IMR-90 (cell line): ENCODE measurements around the gene WFDC6. TPM values are rescaled to one million over a fixed set of nuclear protein-coding genes. Genes with fewer than 3 reads are reported as not detected.

Source experiments
- ATAC-seq: fragments of 200-7000 bp; cut with Tn5 transposase; 2 replicates; pipeline ENCODE4 v1.9.1; 2020; ENCODE audit warnings: low read depth, mild to moderate bottlenecking, moderate library complexity
- BruUV-seq: library from RNA; stranded (reverse); fragments of 400-500 nt; replicated peaks from 2 replicates; lab custom pipeline; 2021; lab: Mats Ljungman, UMichigan
- CTCF ChIA-PET: fragments of 300-600 bp; formaldehyde crosslinking; extraction: SDS; loops from one replicate; lab custom pipeline; 2021; ENCODE audit warnings: antibody characterized with exemption; lab: Yijun Ruan, JAX
- POLR2A ChIA-PET: fragments of 300-600 bp; sonication (Branson Sonifier 250); formaldehyde crosslinking; loops from one replicate; lab custom pipeline; 2022; ENCODE audit warnings: antibody characterized with exemption; ENCODE audit not compliant: unreplicated experiment; lab: Charles Lee
- DNase-seq: peaks from one replicate; pipeline ENCODE4 v3.0.0; 2013
- H2AFZ ChIP-seq: replicated peaks from 2 replicates; pipeline ENCODE3; 2013; ENCODE audit warnings: low read length, mild to moderate bottlenecking; ENCODE audit not compliant: poor library complexity
- H2AK5ac ChIP-seq: 2 replicates; pipeline ENCODE4 v1.6.1; 2013; ENCODE audit warnings: low read depth, low read length, inconsistent platforms
- H2AK9ac ChIP-seq: replicated peaks from 2 replicates; pipeline ENCODE3; 2013; ENCODE audit warnings: mild to moderate bottlenecking, low read depth, low read length, moderate library complexity; ENCODE audit not compliant: poor library complexity
- H2BK120ac ChIP-seq: 2 replicates; pipeline ENCODE4 v1.6.1; 2013; ENCODE audit warnings: low read depth, low read length, inconsistent platforms
- H2BK15ac ChIP-seq: 3 replicates; pipeline ENCODE4 v1.6.1; 2013; ENCODE audit warnings: low read depth, low read length, inconsistent platforms
- H2BK20ac ChIP-seq: 2 replicates; pipeline ENCODE4 v1.6.1; 2013; ENCODE audit warnings: low read depth, mild to moderate bottlenecking, inconsistent platforms, low read length, moderate library complexity
- H2BK5ac ChIP-seq: 2 replicates; pipeline ENCODE4 v1.6.1; 2013; ENCODE audit warnings: mild to moderate bottlenecking, low read depth, low read length, inconsistent platforms; ENCODE audit not compliant: poor library complexity, severe bottlenecking
- H3K14ac ChIP-seq: replicated peaks from 2 replicates; pipeline ENCODE4 v1.6.1; 2013; ENCODE audit warnings: low read depth, low read length, inconsistent platforms
- H3K18ac ChIP-seq: 2 replicates; pipeline ENCODE4 v1.6.1; 2013; ENCODE audit warnings: low read depth, low read length, control low read depth
- H3K23ac ChIP-seq: 2 replicates; pipeline ENCODE4 v1.6.1; 2013; ENCODE audit warnings: low read depth, low read length, inconsistent platforms
- H3K27ac ChIP-seq: 2 replicates; pipeline ENCODE4 v1.5.1; 2013; ENCODE audit warnings: mild to moderate bottlenecking, control low read depth, low read length; ENCODE audit not compliant: insufficient read depth
- H3K27me3 ChIP-seq: 2 replicates; pipeline ENCODE4 v1.6.1; 2013; ENCODE audit warnings: low read length; ENCODE audit not compliant: control insufficient read depth, insufficient read depth
- H3K36me3 ChIP-seq: 2 replicates; pipeline ENCODE4 v1.6.1; 2013; ENCODE audit warnings: low read length, mixed read lengths; ENCODE audit not compliant: control insufficient read depth, insufficient read depth
- H3K4ac ChIP-seq: 2 replicates; pipeline ENCODE4 v1.6.1; 2013; ENCODE audit warnings: low read depth, low read length, inconsistent platforms
- H3K4me1 ChIP-seq: 2 replicates; pipeline ENCODE4 v1.6.1; 2013; ENCODE audit warnings: low read length, mixed read lengths; ENCODE audit not compliant: control insufficient read depth, insufficient read depth
- H3K4me2 ChIP-seq: 2 replicates; pipeline ENCODE4 v1.6.1; 2013; ENCODE audit warnings: low read depth, mild to moderate bottlenecking, control low read depth, low read length, moderate library complexity
- H3K4me3 ChIP-seq: 2 replicates; pipeline ENCODE4 v1.5.1; 2013; ENCODE audit warnings: low read depth, mild to moderate bottlenecking, control low read depth, low read length, moderate library complexity; ENCODE audit not compliant: insufficient read depth
- H3K56ac ChIP-seq: 2 replicates; pipeline ENCODE4 v1.6.1; 2013; ENCODE audit warnings: low read length, inconsistent platforms; ENCODE audit not compliant: insufficient read depth; ENCODE audit errors: extremely low read depth
- H3K79me1 ChIP-seq, 2 experiments: 2 replicates each; pipeline ENCODE4 v1.6.1; 2013; ENCODE audit warnings: low read length in 2 of 2, inconsistent platforms in 1 of 2, low read depth in 1 of 2
- H3K9ac ChIP-seq: 2 replicates; pipeline ENCODE4 v1.6.1; 2013; ENCODE audit warnings: low read depth, low read length, control low read depth
- H3K9me1 ChIP-seq: 2 replicates; pipeline ENCODE4 v1.6.1; 2013; ENCODE audit warnings: low read length, inconsistent platforms; ENCODE audit not compliant: insufficient read depth
- H3K9me3 ChIP-seq: 2 replicates; pipeline ENCODE4 v1.6.1; 2013; ENCODE audit warnings: low read length; ENCODE audit not compliant: control insufficient read depth, insufficient read depth
- H4K20me1 ChIP-seq: 2 replicates; pipeline ENCODE4 v1.6.1; 2013; ENCODE audit warnings: low read length, inconsistent platforms; ENCODE audit not compliant: insufficient read depth
- H4K5ac ChIP-seq: 2 replicates; pipeline ENCODE4 v1.6.1; 2013; ENCODE audit warnings: mild to moderate bottlenecking, low read depth, low read length, control low read depth
- H4K8ac ChIP-seq, 2 experiments: 2 replicates each; pipeline ENCODE4 v1.6.1; 2013; ENCODE audit warnings: low read depth in 2 of 2, low read length in 2 of 2, control low read depth in 1 of 2, inconsistent platforms in 1 of 2
- H4K91ac ChIP-seq: 2 replicates; pipeline ENCODE4 v1.6.1; 2013; ENCODE audit warnings: low read depth, low read length, inconsistent platforms; ENCODE audit not compliant: insufficient read depth
- BHLHE40 ChIP-seq: fragments of 150-350 bp; IDR thresholded peaks from 2 replicates; pipeline ENCODE4 v1.6.1; 2016; ENCODE audit warnings: mild to moderate bottlenecking, low read depth, low read length
- CEBPB ChIP-seq: IDR thresholded peaks from 2 replicates; pipeline ENCODE4 v1.6.1; 2012; ENCODE audit warnings: low read depth, low read length, improper control_type of control experiment
- CHD1 ChIP-seq: IDR thresholded peaks from 2 replicates; pipeline ENCODE4 v1.6.1; 2012; ENCODE audit warnings: low read depth, low read length, improper control_type of control experiment
- CTCF ChIP-seq: conservative IDR thresholded peaks from 2 replicates; pipeline ENCODE4 v1.5.1; 2012; ENCODE audit warnings: mild to moderate bottlenecking, low read depth, low read length, improper control_type of control experiment
- ELK1 ChIP-seq: fragments of 150-350 bp; IDR thresholded peaks from 2 replicates; pipeline ENCODE4 v1.6.1; 2016; ENCODE audit warnings: low read depth, mild to moderate bottlenecking, low read length, moderate library complexity, borderline replicate concordance
- FOS ChIP-seq: fragments of 150-350 bp; IDR thresholded peaks from 2 replicates; pipeline ENCODE4 v1.6.1; 2016; ENCODE audit warnings: low read depth, low read length
- MAFK ChIP-seq: IDR thresholded peaks from 2 replicates; pipeline ENCODE4 v1.6.1; 2012; ENCODE audit warnings: low read depth, low read length, improper control_type of control experiment
- MAZ ChIP-seq: IDR thresholded peaks from 2 replicates; pipeline ENCODE4 v1.6.1; 2012; ENCODE audit warnings: low read depth, mild to moderate bottlenecking, low read length, improper control_type of control experiment, moderate library complexity, borderline replicate concordance
- MXI1 ChIP-seq: IDR thresholded peaks from 2 replicates; pipeline ENCODE4 v1.6.1; 2012; ENCODE audit warnings: low read depth, mild to moderate bottlenecking, low read length, moderate library complexity, borderline replicate concordance
- NFE2L2 ChIP-seq: fragments of 150-350 bp; IDR thresholded peaks from 2 replicates; pipeline ENCODE4 v1.6.1; 2016; ENCODE audit warnings: low read depth, mild to moderate bottlenecking, low read length
- POLR2A ChIP-seq: IDR thresholded peaks from 2 replicates; pipeline ENCODE4 v1.6.1; 2012; ENCODE audit warnings: mild to moderate bottlenecking, low read depth, low read length
- RAD21 ChIP-seq: IDR thresholded peaks from 2 replicates; pipeline ENCODE4 v1.6.1; 2012; ENCODE audit warnings: low read length, improper control_type of control experiment
- RCOR1 ChIP-seq: IDR thresholded peaks from 2 replicates; pipeline ENCODE4 v1.6.1; 2012; ENCODE audit warnings: mild to moderate bottlenecking, low read length, improper control_type of control experiment; ENCODE audit not compliant: insufficient replicate concordance
- RFX5 ChIP-seq: IDR thresholded peaks from 2 replicates; pipeline ENCODE4 v1.8.0; 2012; ENCODE audit warnings: low read depth, mild to moderate bottlenecking, low read length, moderate library complexity
- SMC3 ChIP-seq: fragments of 150-350 bp; IDR thresholded peaks from 2 replicates; pipeline ENCODE4 v1.6.1; 2016; ENCODE audit warnings: low read depth, mild to moderate bottlenecking, antibody characterized with exemption, low read length, moderate library complexity
- USF2 ChIP-seq: fragments of 150-350 bp; IDR thresholded peaks from 2 replicates; pipeline ENCODE4 v1.6.1; 2017; ENCODE audit warnings: mild to moderate bottlenecking, antibody characterized with exemption, low read length, low read depth
- WGBS, 2 experiments: methylation state at CpG; one replicate each; pipeline versions ENCODE4 v1.1.5 to v1.1.7; 2013; ENCODE audit warnings: missing lambda C conversion rate in 2 of 2; ENCODE audit not compliant: insufficient read length in 1 of 2; ENCODE audit errors: extremely low coverage in 2 of 2; 5-methylcytosine and 5-hydroxymethylcytosine counted together
- dilution Hi-C: fragments of 300-500 bp; cut with HindIII; formaldehyde crosslinking; loops from one replicate; pipeline ENCODE4 v1.14.3; 2018; ENCODE audit warnings: low sequenced_read_pairs; ENCODE audit not compliant: unreplicated experiment
- in situ Hi-C: fragments of 300-500 bp; cut with MboI; formaldehyde crosslinking; loops from 3 replicates; pipeline ENCODE4 v1.14.3; 2019; ENCODE audit warnings: low sequenced_read_pairs, inconsistent platforms, mixed read lengths
- intact Hi-C: fragments of 100-400 bp; cut with micrococcal nuclease; formaldehyde crosslinking; loops from 2 replicates; pipeline ENCODE4 v1.10.0; 2022
- polyA plus RNA-seq, 3 experiments: library from polyadenylated mRNA; depleted of rRNA; stranded (reverse); fragments of >200 nt; gene quantifications; 2 replicates each; pipeline ENCODE4 v1.2.3, GENCODE V29; 2012; ENCODE audit warnings: low replicate concordance in 1 of 3
- total RNA-seq: library from RNA; depleted of rRNA; stranded (reverse); fragments of >200 nt; gene quantifications from 2 replicates; pipeline ENCODE4 v1.2.3, GENCODE V29; 2012

Gene WFDC6
- total and polyA plus RNA-seq, 2 of the 4 experiments (the other 2 are of a cell fraction) = not detected

DNA sequence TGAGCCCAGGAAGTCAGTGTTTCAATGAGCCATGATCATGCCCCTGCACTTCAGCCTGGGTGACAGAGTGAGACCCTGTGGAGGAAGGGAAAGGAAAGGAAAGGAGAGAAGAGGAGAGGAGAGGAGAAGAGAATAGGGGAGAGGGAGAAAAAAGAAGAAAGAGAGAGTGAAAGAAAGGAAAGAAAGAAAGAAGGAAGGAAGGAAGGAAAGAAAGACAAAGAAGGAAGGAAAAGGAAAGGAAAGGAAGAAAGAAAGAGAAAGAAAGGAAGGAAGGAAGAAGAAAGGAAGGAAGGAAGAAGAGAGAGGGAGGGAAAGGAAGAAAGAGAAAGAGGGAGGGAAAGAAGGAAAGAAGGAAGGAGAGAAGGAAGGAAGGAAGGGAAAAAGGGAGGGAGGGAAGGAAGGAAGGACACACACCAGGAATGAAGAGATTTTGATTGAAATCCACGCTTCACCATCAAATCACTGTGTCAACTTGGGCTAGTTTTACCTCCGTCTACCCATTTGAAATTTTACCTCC lies 25.5 kb upstream of the WFDC6 start:
- Histone ChIP-seq H3K4me1 (no peaks in the 10 kb centered on the region), H3K27me3 (0 out of 2 replicates have a peak, but pooled peaks cover 1% of the 10 kb centered on the region), H3K56ac (no peak overlapping the region), H4K91ac (no peak overlapping the region), H3K27ac (no peak overlapping the region), H3K9me1 (no peaks in the 10 kb centered on the region), H2AFZ (no peak overlapping the region), H3K18ac (no peak overlapping the region), H3K9me3 (no peaks in the 10 kb centered on the region), H3K36me3 (no peaks in the 10 kb centered on the region), H3K4me2 (no peak overlapping the region), H3K79me1 (no peaks in the 10 kb centered on the region), H4K20me1 (no peaks in the 10 kb centered on the region), H3K4me3 (no peak overlapping the region), H2BK20ac (no peak overlapping the region), H4K5ac (no peak overlapping the region), H3K4ac (no peak overlapping the region), H2BK120ac (no peak overlapping the region), H2BK5ac (no peak overlapping the region), H3K9ac (no peak overlapping the region), H2BK15ac (no peak overlapping the region), H4K8ac (no peak overlapping the region), H2AK5ac (no peak overlapping the region), H2AK9ac (no peak overlapping the region), H3K23ac (no peak overlapping the region), H3K14ac (no peak overlapping the region)
- ChIA-PET POLR2A (no interaction called here), CTCF (no interaction called here)
- BruUV-seq = no TSS peak
- dilution Hi-C loops (no loop called here), in situ Hi-C loops (no loop called here), intact Hi-C loops (no loop called here)
- ATAC-seq (no peak), DNase-seq (no peak)
- TF ChIP-seq NFE2L2 (no peak), USF2 (no peak), POLR2A (no peak), FOS (no peak), ELK1 (no peak), SMC3 (no peak), CEBPB (no peak), RCOR1 (no peak), MAFK (no peak), CHD1 (no peak), RFX5 (no peak), BHLHE40 (no peak), RAD21 (no peak), CTCF (no peak), MAZ (no peak), MXI1 (no peak)
- no CpG with 5 or more reads among the region's 2 CpGs for WGBS, 2 experiments
